K562 (cell line): ENCODE results near the gene LRCOL1. TPM values are rescaled to one million over a fixed set of nuclear protein-coding genes. Genes with fewer than 3 reads are reported as not detected.
A peak's percentile ranks its signal among the peaks of the same experiment; 100 is the strongest.

ENCODE experiments used
- ATAC-seq: fragments of 200-7000 bp; cut with Tn5 transposase; 3 replicates; pipeline ENCODE4 v1.9.1; 2020; ENCODE audit warnings: moderate library complexity
- BruUV-seq: library from RNA; stranded (reverse); fragments of 400-500 nt; replicated peaks from 2 replicates; lab custom pipeline; 2021; lab: Mats Ljungman, UMichigan
- CTCF ChIA-PET: fragments of 300-600 bp; formaldehyde crosslinking; extraction: SDS; loops from one replicate; lab custom pipeline; 2021; ENCODE audit warnings: low intra/inter-chr PET ratio; lab: Yijun Ruan, JAX
- POLR2A ChIA-PET: fragments of 300-600, 350-650 bp; sonication (Branson Sonifier 250); formaldehyde crosslinking; extraction: SDS; loops from one replicate; lab custom pipeline; 2021; ENCODE audit warnings: antibody characterized with exemption, inconsistent platforms; lab: Yijun Ruan, JAX
- DNase-seq, 4 experiments: peaks; one replicate each; pipeline versions ENCODE4 v3.0.0 to v3.0.0-alpha.2; 2011 to 2018; ENCODE audit warnings: low spot score in 3 of 4, mixed read lengths in 3 of 4; ENCODE audit errors: extremely low read depth in 1 of 4
- FAIRE-seq: peaks from 2 replicates; lab custom pipeline; 2011; peaks lifted over from hg19 to GRCh38; lab: Jason Lieb, UNC
- H2AFZ ChIP-seq: 2 replicates; pipeline ENCODE4 v1.6.0; 2011; ENCODE audit warnings: low read depth, low read length, control low read depth, inconsistent platforms
- H3K27ac ChIP-seq: fragments of 200-600 bp; 3 replicates; pipeline ENCODE4 v1.8.0; 2011; ENCODE audit warnings: low read depth, mild to moderate bottlenecking, control low read depth, inconsistent platforms, low read length, moderate library complexity, mixed read lengths; ENCODE audit errors: extremely low read depth
- H3K27me3 ChIP-seq, 2 experiments: fragments of 300-600 bp in 1 of 2; 2 replicates in 1 of 2; 3 replicates in 1 of 2; pipeline versions ENCODE4 v1.6.0 to v1.8.0; 2011; ENCODE audit warnings: inconsistent platforms in 2 of 2, low read length in 2 of 2, mild to moderate bottlenecking in 1 of 2, mixed read lengths in 1 of 2, moderate library complexity in 1 of 2; ENCODE audit not compliant: control insufficient read depth in 2 of 2, insufficient read depth in 2 of 2
- H3K36me3 ChIP-seq: fragments of 300-600 bp; 3 replicates; pipeline ENCODE4 v1.8.0; 2011; ENCODE audit warnings: mild to moderate bottlenecking, low read length, inconsistent platforms; ENCODE audit not compliant: control insufficient read depth, insufficient read depth
- H3K4me1 ChIP-seq, 2 experiments: fragments of 200-600 bp in 1 of 2; replicated peaks in 1 of 2; 2 replicates in 1 of 2; 3 replicates in 1 of 2; pipeline versions ENCODE4 v1.5.1 to v1.8.0; 2011; ENCODE audit warnings: inconsistent platforms in 2 of 2, low read length in 2 of 2, mild to moderate bottlenecking in 1 of 2, mixed read lengths in 1 of 2, moderate library complexity in 1 of 2; ENCODE audit not compliant: control insufficient read depth in 2 of 2, insufficient read depth in 2 of 2
- H3K4me2 ChIP-seq: 2 replicates; pipeline ENCODE4 v1.6.1; 2011; ENCODE audit warnings: low read length, control low read depth, inconsistent platforms, mixed read lengths; ENCODE audit not compliant: insufficient read depth
- H3K4me3 ChIP-seq: fragments of 200-600 bp; sonication (generic), shearing (Covaris generic); 2 replicates; pipeline ENCODE4 v1.5.1; 2016; ENCODE audit warnings: control low read depth, inconsistent platforms
- H3K79me2 ChIP-seq: fragments of 200-600 bp; 3 replicates; pipeline ENCODE4 v1.8.0; 2011; ENCODE audit warnings: low read length, inconsistent platforms; ENCODE audit not compliant: control insufficient read depth, insufficient read depth
- H3K9ac ChIP-seq, 2 experiments: 2 replicates each; pipeline versions ENCODE4 v1.6.0 to v1.6.1; 2011; ENCODE audit warnings: low read depth in 2 of 2, low read length in 2 of 2, control low read depth in 1 of 2, inconsistent platforms in 1 of 2, mild to moderate bottlenecking in 1 of 2, mixed read lengths in 1 of 2; ENCODE audit not compliant: insufficient read depth in 1 of 2
- H3K9me1 ChIP-seq: one replicate; pipeline ENCODE4 v1.6.0; 2011; ENCODE audit warnings: inconsistent platforms, mild to moderate bottlenecking, low read length, moderate library complexity; ENCODE audit not compliant: control insufficient read depth, insufficient read depth
- H3K9me3 ChIP-seq: replicated peaks from 2 replicates; pipeline ENCODE4 v1.5.1; 2011; ENCODE audit warnings: low read depth, low read length, inconsistent platforms; ENCODE audit not compliant: control insufficient read depth, insufficient read depth
- H4K20me1 ChIP-seq: replicated peaks from 2 replicates; pipeline ENCODE4 v1.6.1; 2011; ENCODE audit warnings: low read length, inconsistent platforms, mixed read lengths; ENCODE audit not compliant: control insufficient read depth, insufficient read depth
- BCLAF1 ChIP-seq, 2 experiments: fragments of 450-650 bp in 1 of 2; IDR thresholded peaks; 2 replicates each; pipeline ENCODE4 v1.6.1; 2011 to 2017; ENCODE audit warnings: low read depth in 2 of 2, antibody characterized with exemption in 1 of 2, borderline replicate concordance in 1 of 2, low read length in 1 of 2, mild to moderate bottlenecking in 1 of 2, mixed read lengths in 1 of 2; ENCODE audit not compliant: control insufficient read depth in 1 of 2
- MAX ChIP-seq: sonication (generic); formaldehyde crosslinking; IDR thresholded peaks from 2 replicates; pipeline ENCODE4 v1.9.0; 2022; ENCODE audit warnings: mild to moderate bottlenecking, missing genetic modification reagents
- PBX2 ChIP-seq, 2 experiments: IDR thresholded peaks in 1 of 2; conservative IDR thresholded peaks in 1 of 2; 2 replicates each; pipeline ENCODE4 v1.6.1; 2016; ENCODE audit warnings: low read depth in 2 of 2, mild to moderate bottlenecking in 1 of 2, missing compliant biosample characterization in 1 of 2, missing genetic modification characterization in 1 of 2, moderate library complexity in 1 of 2
- POLR2A ChIP-seq: fragments of 450-650 bp; conservative IDR thresholded peaks from 2 replicates; pipeline ENCODE4 v1.6.1; 2016
- TOE1 ChIP-seq, 2 experiments: fragments of 450-650 bp in 1 of 2; sonication (generic) in 1 of 2; formaldehyde crosslinking in 1 of 2; IDR thresholded peaks; 2 replicates each; pipeline versions ENCODE4 v1.7.1 to v1.8.0; 2016 to 2022; ENCODE audit warnings: borderline replicate concordance in 2 of 2, mild to moderate bottlenecking in 2 of 2, antibody characterized with exemption in 1 of 2, inconsistent platforms in 1 of 2, low read depth in 1 of 2, missing genetic modification reagents in 1 of 2, moderate library complexity in 1 of 2
- ZFP36 ChIP-seq: fragments of 150-350 bp; IDR thresholded peaks from 2 replicates; pipeline ENCODE4 v1.6.1; 2018; ENCODE audit warnings: low read length, low read depth; ENCODE audit not compliant: partially characterized antibody
- ZFPM2 ChIP-seq: fragments of 250-450 bp; sonication (Bioruptor Pico); IDR thresholded peaks from 2 replicates; pipeline ENCODE4 v1.5.1; 2022; ENCODE audit warnings: mild to moderate bottlenecking
- ZNF134 ChIP-seq: fragments of 250-450 bp; sonication (Bioruptor Pico); conservative IDR thresholded peaks from 2 replicates; pipeline ENCODE4 v1.4.0; 2020
- WGBS: fragments of 100-300 bp; shearing (Covaris generic); methylation state at CpG from one replicate; pipeline ENCODE4 v1.1.6; 2016; ENCODE audit warnings: low coverage, mixed read lengths; ENCODE audit not compliant: insufficient coverage; ENCODE audit errors: missing lambda C conversion rate; 5-methylcytosine and 5-hydroxymethylcytosine counted together
- in situ Hi-C: fragments of 300-500 bp; cut with MboI; formaldehyde crosslinking; loops from 4 replicates; pipeline ENCODE4 v1.15.0; 2018; ENCODE audit warnings: inconsistent platforms, mixed read lengths
- intact Hi-C: fragments of 100-400 bp; cut with micrococcal nuclease; formaldehyde crosslinking; loops from 2 replicates; pipeline ENCODE4 v1.14.2; 2022
- polyA plus RNA-seq, 8 experiments: library from polyadenylated mRNA; depleted of rRNA in 4 of 8; stranded (reverse) in 5 of 8; unstranded in 3 of 8; fragments of >200 nt; fragmentation: Nextera tagmentation in 2 of 8; fragmentation: Illumina TruSeq in 1 of 8; extraction: Ambion mirVana in 2 of 8; extraction: Trizol in 1 of 8; gene quantifications; 2 replicates each; pipeline versions ENCODE4 v1.2.1 to v1.2.3, GENCODE V29; 2011 to 2014; ENCODE audit warnings: inconsistent platforms in 1 of 8, missing spikeins in 1 of 8
- total RNA-seq, 7 experiments: library from RNA; depleted of rRNA in 6 of 7; stranded (reverse); fragments of >200 nt in 6 of 7; fragmentation: Illumina TruSeq in 2 of 7; extraction: Trizol in 2 of 7; gene quantifications; 2 replicates each; pipeline versions ENCODE4 v1.2.1 to v1.2.3, GENCODE V29; 2011 to 2021; ENCODE audit warnings: low replicate concordance in 1 of 7

LRCOL1 gene
- total and polyA plus RNA-seq, 9 of the 15 experiments (the other 6 are each of a cell fraction or from before 2014, with no cell fraction given): not detected

- TF ChIP-seq PBX2 (CRISPR knock-in tag; IDR thresholded peaks at IDR 0.05; ENCODE audit: low read depth): no peak
- no peak for TF ChIP-seq PBX2 (tag; conservative IDR thresholded peaks at IDR 0.05; ENCODE audit: low read depth)
Observed at GRCh38 chr12:132601171-132601883, 9.1 kb downstream of the LRCOL1 start (continued).

GRCh38 chr12:132600048-132601032, 10.0 kb downstream of the LRCOL1 start:
- no TSS peak for BruUV-seq
- H3K4me3 ChIP-seq: peak overlapping the region; percentile 36
- 21% methylated on average over 40 of the region's 45 CpGs for WGBS
- no peak overlapping the region for H3K27ac ChIP-seq
- ATAC-seq (peak; percentile 96), FAIRE-seq (peak; percentile 90), DNase-seq (peak; percentile 73 to 83 (median 79))
- H3K9me1 ChIP-seq: no peaks in the 10 kb centered on the region
- peak overlapping the region; percentile 77 for H3K4me2 ChIP-seq
- intact Hi-C loops (loop anchor here (1.0 kb wide), 1 partner anchor 15 kb away; no protein-coding TSS in a partner anchor), in situ Hi-C loops (loop anchor here (5.0 kb wide), 1 partner anchor 183 kb away; no protein-coding TSS in a partner anchor)
- no peaks in the 10 kb centered on the region for H3K79me2 ChIP-seq
- H2AFZ ChIP-seq: peak overlapping the region; percentile 92
- POLR2A ChIA-PET: interaction anchor here (1.0 kb wide), 1 partner anchor 9 kb away, joined by 3 read pairs; no protein-coding TSS in a partner anchor
- H4K20me1 ChIP-seq: no peaks in the 10 kb centered on the region
- peak overlapping the region; percentile 62 to 84 for H3K9ac ChIP-seq
- CTCF ChIA-PET: interaction anchor here (1.8 kb wide), 1 partner anchor 14 kb away, joined by 9 read pairs; no protein-coding TSS in a partner anchor
- H3K36me3 ChIP-seq: no peaks in the 10 kb centered on the region
- peaks cover 29 to 51% of the 10 kb centered on the region in 2 experiments for H3K27me3 ChIP-seq
- peaks cover 7 to 67% of the 10 kb centered on the region in 2 experiments; a peak in 4 of 5 replicates for H3K4me1 ChIP-seq
- H3K9me3 ChIP-seq: no peaks in the 10 kb centered on the region
- no peak for TF ChIP-seq ZFPM2
- TF ChIP-seq MAX (CRISPR knock-in tag): peak; percentile 82
- 0 out of 2 replicates have a peak, but pooled peaks have one; percentile 31 for TF ChIP-seq POLR2A
- TF ChIP-seq BCLAF1 (IDR thresholded peaks at IDR 0.05; ENCODE audit: borderline replicate concordance in 1 of 2, control insufficient read depth in 1 of 2, low read depth in 2 of 2, low read length in 1 of 2): no peak
- no peak for TF ChIP-seq ZFP36
- no peak for TF ChIP-seq TOE1 (IDR thresholded peaks at IDR 0.05; ENCODE audit: borderline replicate concordance)
- peak; percentile 17; the same call in 1 of the 2 replicates for TF ChIP-seq TOE1 (CRISPR knock-in tag; IDR thresholded peaks at IDR 0.05; ENCODE audit: borderline replicate concordance, low read depth)
- no peak for TF ChIP-seq ZNF134 (CRISPR knock-in tag)
